ENCODE measurements around the gene HECA. TPM values are rescaled to one million over a fixed set of nuclear protein-coding genes. Genes with fewer than 3 reads are reported as not detected.

HECA gene
- total and polyA plus RNA-seq, 2 of the 4 experiments (the other 2 are of a cell fraction): 3.1 to 4.3 TPM

- dilution Hi-C loops (cut with HindIII; ENCODE audit: low sequenced_read_pairs, unreplicated experiment): no loop called here
- intact Hi-C loops (cut with micrococcal nuclease): no loop called here
- H2AK9ac ChIP-seq (replicated peaks; ENCODE audit: low read depth, low read length, poor library complexity): no peak overlapping the region
Measured at GRCh38 chr6:139147628-139148027, 12.7 kb downstream of the HECA start.

More at GRCh38 chr6:139147628-139148027, 12.7 kb downstream of the HECA start:
- WGBS, 2 experiments (ENCODE audit: extremely low coverage in 2 of 2, insufficient read length in 1 of 2): no CpG with 5 or more reads among the region's 4 CpGs
- no peak overlapping the region for H2BK15ac ChIP-seq (ENCODE audit: low read depth, low read length)
- no TSS peak for BruUV-seq (replicated peaks)
- H3K56ac ChIP-seq (ENCODE audit: extremely low read depth, insufficient read depth, low read length): no peak overlapping the region
- peaks cover 13% of the 10 kb centered on the region; the same call in 1 of the 2 replicates for H4K20me1 ChIP-seq (ENCODE audit: insufficient read depth, low read length)
- in situ Hi-C loops (cut with MboI; ENCODE audit: low sequenced_read_pairs): no loop called here
- no peak overlapping the region for H2BK20ac ChIP-seq (ENCODE audit: low read depth, low read length)
- CTCF ChIA-PET: no interaction called here
- H3K79me1 ChIP-seq (ENCODE audit: low read depth in 1 of 2, low read length in 2 of 2): peaks cover 30 to 33% of the 10 kb centered on the region in 2 experiments
- H2BK5ac ChIP-seq (ENCODE audit: low read depth, low read length, poor library complexity, severe bottlenecking): no peak overlapping the region
- H3K36me3 ChIP-seq (ENCODE audit: control insufficient read depth, insufficient read depth, low read length): no peaks in the 10 kb centered on the region
- no peak for DNase-seq
- no peak overlapping the region for H3K18ac ChIP-seq (ENCODE audit: low read depth, low read length)
- H3K4me2 ChIP-seq (ENCODE audit: low read depth, low read length): no peak overlapping the region
- no peaks in the 10 kb centered on the region for H3K27me3 ChIP-seq (ENCODE audit: control insufficient read depth, insufficient read depth, low read length)
- no peak overlapping the region for H3K27ac ChIP-seq (ENCODE audit: insufficient read depth, low read length)
- no peak overlapping the region for H3K14ac ChIP-seq (replicated peaks; ENCODE audit: low read depth, low read length)
- no peak overlapping the region for H3K4me3 ChIP-seq (ENCODE audit: insufficient read depth, low read depth, low read length)
- no peak overlapping the region for H3K4ac ChIP-seq (ENCODE audit: low read depth, low read length)
- no peak for ATAC-seq (ENCODE audit: low read depth)
- no peak overlapping the region for H3K23ac ChIP-seq (ENCODE audit: low read depth, low read length)
- no peak overlapping the region for H3K9ac ChIP-seq (ENCODE audit: low read depth, low read length)
- no peak overlapping the region for H2AFZ ChIP-seq (replicated peaks; ENCODE audit: low read length, poor library complexity)
- no peaks in the 10 kb centered on the region for H3K9me3 ChIP-seq (ENCODE audit: control insufficient read depth, insufficient read depth, low read length)
- H3K9me1 ChIP-seq (ENCODE audit: insufficient read depth, low read length): no peaks in the 10 kb centered on the region
- POLR2A ChIA-PET (ENCODE audit: unreplicated experiment): no interaction called here
- H2AK5ac ChIP-seq (ENCODE audit: low read depth, low read length): no peak overlapping the region
- no peak overlapping the region for H4K5ac ChIP-seq (ENCODE audit: low read depth, low read length)
- H3K4me1 ChIP-seq (ENCODE audit: control insufficient read depth, insufficient read depth, low read length): peaks cover 14% of the 10 kb centered on the region
- no peak overlapping the region for H4K8ac ChIP-seq (ENCODE audit: low read depth in 2 of 2, low read length in 2 of 2)
- TF ChIP-seq MXI1 (IDR thresholded peaks at IDR 0.05; ENCODE audit: borderline replicate concordance, low read depth, low read length) (no peak), RAD21 (IDR thresholded peaks at IDR 0.05; ENCODE audit: low read length) (no peak), FOS (IDR thresholded peaks at IDR 0.05; ENCODE audit: low read depth, low read length) (no peak), MAFK (IDR thresholded peaks at IDR 0.05; ENCODE audit: low read depth, low read length) (no peak), NFE2L2 (IDR thresholded peaks at IDR 0.05; ENCODE audit: low read depth, low read length) (no peak), CEBPB (IDR thresholded peaks at IDR 0.05; ENCODE audit: low read depth, low read length) (no peak), CTCF (conservative IDR thresholded peaks at IDR 0.05; ENCODE audit: low read depth, low read length) (no peak), POLR2A (IDR thresholded peaks at IDR 0.05; ENCODE audit: low read depth, low read length) (no peak), SMC3 (IDR thresholded peaks at IDR 0.05; ENCODE audit: low read depth, low read length) (no peak), RCOR1 (IDR thresholded peaks at IDR 0.05; ENCODE audit: insufficient replicate concordance, low read length) (no peak), BHLHE40 (IDR thresholded peaks at IDR 0.05; ENCODE audit: low read depth, low read length) (no peak), CHD1 (IDR thresholded peaks at IDR 0.05; ENCODE audit: low read depth, low read length) (no peak), MAZ (IDR thresholded peaks at IDR 0.05; ENCODE audit: borderline replicate concordance, low read depth, low read length) (no peak)
- H4K91ac ChIP-seq (ENCODE audit: insufficient read depth, low read depth, low read length): no peak overlapping the region
- H2BK120ac ChIP-seq (ENCODE audit: low read depth, low read length): no peak overlapping the region
